Erythroblast (primary cell): ENCODE results near the gene OR52K1.

ENCODE experiments used
- GATA1 ChIP-seq: IDR thresholded peaks from 2 replicates; pipeline ENCODE4 v1.6.1; 2011; ENCODE audit warnings: low read depth, mild to moderate bottlenecking, control low read depth, low read length, moderate library complexity
- POLR2A ChIP-seq: IDR thresholded peaks from 2 replicates; pipeline ENCODE4 v1.6.1; 2011; ENCODE audit warnings: mild to moderate bottlenecking, low read length

DNA sequence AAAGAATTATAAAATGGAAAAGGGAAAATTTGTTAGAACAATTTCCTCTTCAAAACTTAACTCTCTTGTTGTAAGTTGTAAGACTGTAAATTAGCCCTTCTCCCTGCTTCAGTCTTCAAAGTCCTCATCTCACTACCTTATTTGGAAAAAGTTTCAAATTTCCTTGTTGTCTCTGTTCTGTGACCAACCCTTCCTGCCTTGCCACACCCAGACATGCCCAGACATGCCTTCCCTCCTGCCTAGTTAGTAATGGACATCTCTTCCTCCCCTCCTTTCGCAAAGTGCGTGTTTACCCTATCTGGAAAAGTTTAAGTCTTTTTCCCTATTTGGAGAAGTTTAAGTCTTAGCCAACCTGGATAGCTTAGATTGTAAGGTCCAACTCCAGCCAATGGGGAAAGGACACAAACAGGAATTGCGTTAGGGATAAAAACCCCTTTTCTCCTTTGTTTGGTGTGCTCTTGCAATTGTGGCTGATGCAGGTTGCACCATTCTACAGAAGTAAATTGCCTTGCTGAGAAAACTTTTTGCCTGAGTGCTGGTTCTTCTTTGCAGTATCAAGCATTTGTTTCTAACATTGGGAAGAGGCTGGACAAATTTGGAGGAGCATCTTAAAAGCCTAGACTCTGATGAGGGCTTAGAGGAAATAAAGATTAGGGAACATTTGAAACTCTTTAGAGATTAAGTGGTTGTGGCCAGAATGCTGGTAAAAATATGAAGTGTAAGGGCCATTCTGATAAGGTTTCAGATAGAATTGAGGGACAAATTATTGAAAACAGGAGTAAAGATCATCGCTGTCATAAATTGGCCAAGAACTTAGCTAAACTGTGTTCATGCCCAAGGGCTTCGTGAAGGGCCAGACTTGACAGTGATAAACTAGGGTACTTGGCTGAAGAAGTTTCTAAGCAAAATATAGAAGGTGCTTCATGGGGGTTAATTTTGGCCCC is 18.0 kb upstream of the OR52K1 start:
- TF ChIP-seq POLR2A = no peak
- TF ChIP-seq GATA1 = no peak
